RWPE2 (cell line): ENCODE results near the gene CROCC2.
A peak's percentile ranks its signal among the peaks of the same experiment; 100 is the strongest.

ENCODE experiments used
- ATAC-seq: fragments of 200-7000 bp; cut with Tn5 transposase; 3 replicates; pipeline ENCODE4 v1.9.1; 2021; ENCODE audit warnings: low read depth
- DNase-seq: peaks from one replicate; pipeline ENCODE4 v3.0.0-alpha.2; 2020; ENCODE audit warnings: low spot score
- H3K27ac ChIP-seq: fragments of 450-650 bp; 2 replicates; pipeline ENCODE4 v1.5.1; 2017; ENCODE audit warnings: mild to moderate bottlenecking; ENCODE audit not compliant: poor library complexity, severe bottlenecking
- H3K27me3 ChIP-seq: fragments of 250-450 bp; sonication (Bioruptor Pico); 2 replicates; pipeline ENCODE4 v1.5.1; 2021; ENCODE audit warnings: mild to moderate bottlenecking, moderate library complexity; ENCODE audit not compliant: insufficient read depth, poor library complexity, severe bottlenecking
- H3K36me3 ChIP-seq: fragments of 250-450 bp; sonication (Bioruptor Pico); 2 replicates; pipeline ENCODE4 v1.5.1; 2020; ENCODE audit warnings: low read depth, mild to moderate bottlenecking, moderate library complexity
- H3K4me1 ChIP-seq: fragments of 250-450 bp; sonication (Bioruptor Pico); 2 replicates; pipeline ENCODE4 v1.5.1; 2021; ENCODE audit warnings: mild to moderate bottlenecking, moderate library complexity; ENCODE audit not compliant: insufficient read depth, poor library complexity, severe bottlenecking
- H3K4me3 ChIP-seq: fragments of 250-450 bp; sonication (Bioruptor Pico); 2 replicates; pipeline ENCODE4 v1.5.1; 2021; ENCODE audit warnings: mild to moderate bottlenecking, moderate library complexity; ENCODE audit not compliant: severe bottlenecking
- H3K9me3 ChIP-seq: fragments of 250-450 bp; sonication (Bioruptor Pico); 2 replicates; pipeline ENCODE4 v1.5.1; 2021; ENCODE audit warnings: mild to moderate bottlenecking, moderate library complexity; ENCODE audit not compliant: severe bottlenecking
- CTCF ChIP-seq: fragments of 450-650 bp; IDR thresholded peaks from one replicate; pipeline ENCODE4 v1.5.1; 2017; ENCODE audit warnings: mild to moderate bottlenecking, moderate library complexity; ENCODE audit not compliant: poor library complexity, severe bottlenecking

CROCC2 gene

GRCh38 chr2:240913810-240914644 lies 7.9 kb downstream of the CROCC2 start:
- H3K27me3 ChIP-seq: peaks cover 7% of the 10 kb centered on the region
- no peak overlapping the region for H3K4me3 ChIP-seq
- H3K27ac ChIP-seq: no peak overlapping the region
- 0 out of 3 replicates have a peak, but pooled peaks have one; percentile 32 for ATAC-seq
- H3K4me1 ChIP-seq: no peaks in the 10 kb centered on the region
- H3K9me3 ChIP-seq: no peaks in the 10 kb centered on the region
- no peak for DNase-seq
- no peaks in the 10 kb centered on the region for H3K36me3 ChIP-seq
- TF ChIP-seq CTCF: peak; percentile 74

- H3K27me3 ChIP-seq: peaks cover 7% of the 10 kb centered on the region
- peak; percentile 44 for TF ChIP-seq CTCF
- DNase-seq (no peak), ATAC-seq (no peak)
- no peak overlapping the region for H3K4me3 ChIP-seq
- H3K9me3 ChIP-seq: no peaks in the 10 kb centered on the region
- H3K4me1 ChIP-seq: no peaks in the 10 kb centered on the region
- no peaks in the 10 kb centered on the region for H3K36me3 ChIP-seq
- H3K27ac ChIP-seq: no peak overlapping the region
Observed at GRCh38 chr2:240914645-240915525, 8.7 kb downstream of the CROCC2 start.

- H3K27me3 ChIP-seq: peaks cover 4% of the 10 kb centered on the region
- H3K4me1 ChIP-seq: no peaks in the 10 kb centered on the region
- DNase-seq (peak; percentile 43), ATAC-seq (no peak)
- no peak overlapping the region for H3K27ac ChIP-seq
- no peaks in the 10 kb centered on the region for H3K9me3 ChIP-seq
- no peaks in the 10 kb centered on the region for H3K36me3 ChIP-seq
- H3K4me3 ChIP-seq: no peak overlapping the region
- no peak for TF ChIP-seq CTCF
Observed at GRCh38 chr2:240915526-240916341, 9.6 kb downstream of the CROCC2 start.

GRCh38 chr2:240916571-240917008 lies 10.5 kb downstream of the CROCC2 start:
- Histone ChIP-seq H3K27ac (no peak overlapping the region), H3K27me3 (peaks cover 2% of the 10 kb centered on the region), H3K9me3 (no peaks in the 10 kb centered on the region), H3K4me1 (peaks cover 6% of the 10 kb centered on the region), H3K4me3 (no peak overlapping the region), H3K36me3 (no peaks in the 10 kb centered on the region)
- DNase-seq (peak; percentile 39), ATAC-seq (no peak)
- no peak for TF ChIP-seq CTCF
